Astrocyte of the cerebellum (primary cell): ENCODE measurements around the gene AGAP2.

Experiments used
- DNase-seq: peaks from one replicate; pipeline ENCODE4 v3.0.0-alpha.2; 2011; ENCODE audit warnings: low read depth
- H3K4me3 ChIP-seq: 2 replicates; pipeline ENCODE4 v1.5.1; 2011; ENCODE audit warnings: mild to moderate bottlenecking, low read depth, low read length, moderate library complexity
- in situ Hi-C: cut with HindIII; loops from 2 replicates; pipeline ENCODE4 v1.10.0; 2017; ENCODE audit warnings: low sequenced_read_pairs
- TF ChIP-seq, protein P1 (sequence below): IDR thresholded peaks from 2 replicates; pipeline ENCODE4 v1.5.1; 2012; ENCODE audit warnings: low read length, low read depth, moderate library complexity, mild to moderate bottlenecking; ENCODE audit errors: missing control alignments

The AGAP2 gene

DNA sequence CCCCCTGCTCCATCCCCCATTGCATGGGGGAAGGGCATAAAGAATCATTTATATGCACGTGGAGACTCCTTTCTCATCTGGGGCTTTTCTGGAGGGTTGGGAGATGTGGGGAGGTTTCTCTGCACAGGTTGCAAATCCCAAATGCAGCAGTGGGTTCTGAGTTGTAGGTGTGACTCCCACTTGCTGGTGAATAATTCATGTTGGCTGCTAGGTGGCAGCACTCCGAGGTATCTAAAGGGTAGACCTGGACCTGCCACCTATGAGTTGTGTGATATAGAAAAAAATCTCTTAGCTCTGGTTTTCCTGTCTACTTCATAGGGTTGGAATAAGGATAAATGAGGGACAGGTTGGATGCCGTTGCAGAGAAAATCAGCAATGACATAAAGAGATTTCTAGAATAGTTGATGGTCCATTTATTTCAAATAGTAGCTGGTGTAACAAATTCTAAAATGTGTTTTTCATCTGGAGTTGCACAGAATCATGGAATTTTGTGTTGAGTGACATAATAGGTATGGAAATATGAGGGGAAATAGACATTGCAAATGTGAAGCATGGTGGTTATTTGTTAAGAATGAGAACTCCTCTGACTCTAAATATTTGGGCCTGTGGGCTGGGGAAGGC, 20.9 kb upstream of the AGAP2 start:
- DNase-seq, result no peak
- in situ Hi-C loops, result loop anchor here (5.0 kb wide), 1 partner anchor 58 kb away; the partner anchor contains the start of gene AVIL
- H3K4me3 ChIP-seq, result no peak overlapping the region
- TF ChIP-seq, protein P1, sequence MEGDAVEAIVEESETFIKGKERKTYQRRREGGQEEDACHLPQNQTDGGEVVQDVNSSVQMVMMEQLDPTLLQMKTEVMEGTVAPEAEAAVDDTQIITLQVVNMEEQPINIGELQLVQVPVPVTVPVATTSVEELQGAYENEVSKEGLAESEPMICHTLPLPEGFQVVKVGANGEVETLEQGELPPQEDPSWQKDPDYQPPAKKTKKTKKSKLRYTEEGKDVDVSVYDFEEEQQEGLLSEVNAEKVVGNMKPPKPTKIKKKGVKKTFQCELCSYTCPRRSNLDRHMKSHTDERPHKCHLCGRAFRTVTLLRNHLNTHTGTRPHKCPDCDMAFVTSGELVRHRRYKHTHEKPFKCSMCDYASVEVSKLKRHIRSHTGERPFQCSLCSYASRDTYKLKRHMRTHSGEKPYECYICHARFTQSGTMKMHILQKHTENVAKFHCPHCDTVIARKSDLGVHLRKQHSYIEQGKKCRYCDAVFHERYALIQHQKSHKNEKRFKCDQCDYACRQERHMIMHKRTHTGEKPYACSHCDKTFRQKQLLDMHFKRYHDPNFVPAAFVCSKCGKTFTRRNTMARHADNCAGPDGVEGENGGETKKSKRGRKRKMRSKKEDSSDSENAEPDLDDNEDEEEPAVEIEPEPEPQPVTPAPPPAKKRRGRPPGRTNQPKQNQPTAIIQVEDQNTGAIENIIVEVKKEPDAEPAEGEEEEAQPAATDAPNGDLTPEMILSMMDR, result peak; percentile 51

DNA sequence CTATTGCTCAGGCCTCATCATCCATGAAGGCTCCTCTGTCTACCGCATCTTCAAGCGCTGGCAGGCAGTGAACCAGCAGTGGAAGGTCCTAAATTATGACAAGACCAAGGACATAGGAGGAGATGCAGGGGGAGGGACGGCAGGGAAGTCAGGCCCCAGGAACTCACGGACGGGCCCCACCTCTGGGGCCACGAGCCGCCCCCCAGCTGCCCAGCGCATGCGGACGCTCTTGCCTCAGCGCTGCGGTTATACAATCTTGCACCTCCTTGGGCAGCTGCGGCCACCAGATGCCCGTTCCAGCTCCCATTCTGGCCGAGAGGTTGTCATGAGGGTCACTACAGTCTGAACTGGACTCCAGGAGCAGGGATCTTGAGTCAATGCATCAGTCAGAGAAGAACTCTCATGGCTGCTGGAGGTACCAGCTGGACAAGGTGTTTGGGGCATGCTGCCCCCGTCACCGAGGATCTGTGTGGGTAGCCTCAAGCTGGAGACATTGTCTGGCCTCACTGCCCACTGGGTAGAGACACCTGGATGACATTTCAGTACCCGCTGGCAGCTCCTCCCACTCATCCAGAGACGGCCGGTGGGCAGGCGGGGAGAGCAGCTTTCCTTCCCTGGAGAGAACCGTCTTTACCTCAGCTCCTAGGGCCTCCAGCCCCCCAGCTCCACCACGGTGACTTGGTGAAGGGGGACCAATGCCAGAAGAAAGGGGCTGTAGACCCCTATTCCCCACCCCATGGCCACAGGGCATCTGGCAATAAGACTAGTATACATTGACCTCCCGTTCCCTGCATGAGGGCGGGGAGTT, 20.2 kb upstream of the AGAP2 start:
- no peak for DNase-seq
- TF ChIP-seq, protein P1, result no peak
- H3K4me3 ChIP-seq, result no peak overlapping the region
- in situ Hi-C loops, result loop anchor here (5.0 kb wide), 1 partner anchor 59 kb away; the partner anchor contains the start of gene AVIL

DNA sequence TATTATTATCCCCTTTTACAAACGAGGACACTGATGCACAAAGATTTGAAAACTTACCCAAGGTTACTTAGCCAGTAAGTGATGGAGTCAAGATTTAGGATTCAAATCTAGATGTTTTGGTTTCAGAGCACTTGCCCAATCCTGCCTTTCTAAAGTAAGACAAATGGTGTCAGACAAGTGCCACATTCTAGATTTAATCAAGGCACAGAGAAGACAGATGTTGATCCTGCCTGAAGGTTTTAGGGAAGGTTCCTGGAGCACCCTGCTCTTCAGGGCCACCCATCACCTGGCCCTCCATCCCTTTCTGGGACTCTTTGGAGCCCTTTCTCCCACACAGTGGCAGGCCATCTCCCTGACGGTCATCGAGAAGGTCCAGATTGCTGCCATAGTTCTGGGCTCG, 19.2 kb upstream of the AGAP2 start:
- DNase-seq, result no peak
- TF ChIP-seq, protein P1, result no peak
- no peak overlapping the region for H3K4me3 ChIP-seq
- in situ Hi-C loops, result loop anchor here (5.0 kb wide), 1 partner anchor 60 kb away; the partner anchor contains the start of gene AVIL

DNA sequence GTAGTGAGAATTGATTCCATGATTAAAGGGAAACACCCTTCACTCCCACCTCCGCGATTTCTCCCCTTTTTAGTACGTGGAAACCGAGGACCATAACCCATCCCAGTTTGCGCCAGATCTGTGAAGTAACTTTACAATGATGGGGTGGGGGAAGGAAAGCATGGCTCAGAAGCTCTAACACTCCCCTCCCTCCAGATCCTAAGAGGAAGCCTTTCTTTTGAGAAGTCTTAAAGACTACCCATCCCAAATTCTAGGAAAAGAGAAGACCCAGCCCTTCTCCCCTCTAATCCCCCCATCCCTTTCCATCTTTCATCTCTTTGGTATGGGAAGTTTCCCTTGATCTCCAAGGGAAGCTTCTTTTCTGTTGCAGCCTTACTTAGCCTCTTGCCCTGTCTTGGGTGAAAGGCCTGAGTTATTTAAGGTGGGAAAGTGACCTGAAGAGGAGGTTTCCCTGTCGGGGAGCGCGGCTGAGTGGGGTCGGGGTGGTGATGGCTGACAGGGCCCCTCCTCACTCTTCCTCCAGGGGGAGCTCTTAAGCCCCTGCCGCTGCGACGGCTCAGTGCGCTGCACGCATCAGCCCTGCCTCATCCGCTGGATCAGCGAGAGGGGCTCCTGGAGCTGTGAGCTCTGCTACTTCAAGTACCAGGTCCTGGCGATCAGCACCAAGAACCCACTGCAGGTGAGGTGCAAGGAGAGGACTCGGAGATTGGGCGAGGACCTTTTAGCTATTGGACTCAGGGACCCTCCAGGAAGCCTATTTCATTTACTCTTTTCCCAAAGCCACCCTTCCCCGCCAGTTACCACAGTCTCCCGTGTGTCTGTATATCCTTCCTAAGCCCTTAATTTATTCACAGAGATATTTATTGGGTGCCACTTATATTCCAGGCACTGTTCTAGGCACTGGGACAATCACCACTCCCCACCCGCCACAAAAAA, 18.1 kb upstream of the AGAP2 start:
- no peak for DNase-seq
- TF ChIP-seq, protein P1, result peak; percentile 76
- in situ Hi-C loops, result loop anchor here (5.0 kb wide), 1 partner anchor 61 kb away; the partner anchor contains the start of gene AVIL
- H3K4me3 ChIP-seq, result peak overlapping the region; percentile 55

DNA sequence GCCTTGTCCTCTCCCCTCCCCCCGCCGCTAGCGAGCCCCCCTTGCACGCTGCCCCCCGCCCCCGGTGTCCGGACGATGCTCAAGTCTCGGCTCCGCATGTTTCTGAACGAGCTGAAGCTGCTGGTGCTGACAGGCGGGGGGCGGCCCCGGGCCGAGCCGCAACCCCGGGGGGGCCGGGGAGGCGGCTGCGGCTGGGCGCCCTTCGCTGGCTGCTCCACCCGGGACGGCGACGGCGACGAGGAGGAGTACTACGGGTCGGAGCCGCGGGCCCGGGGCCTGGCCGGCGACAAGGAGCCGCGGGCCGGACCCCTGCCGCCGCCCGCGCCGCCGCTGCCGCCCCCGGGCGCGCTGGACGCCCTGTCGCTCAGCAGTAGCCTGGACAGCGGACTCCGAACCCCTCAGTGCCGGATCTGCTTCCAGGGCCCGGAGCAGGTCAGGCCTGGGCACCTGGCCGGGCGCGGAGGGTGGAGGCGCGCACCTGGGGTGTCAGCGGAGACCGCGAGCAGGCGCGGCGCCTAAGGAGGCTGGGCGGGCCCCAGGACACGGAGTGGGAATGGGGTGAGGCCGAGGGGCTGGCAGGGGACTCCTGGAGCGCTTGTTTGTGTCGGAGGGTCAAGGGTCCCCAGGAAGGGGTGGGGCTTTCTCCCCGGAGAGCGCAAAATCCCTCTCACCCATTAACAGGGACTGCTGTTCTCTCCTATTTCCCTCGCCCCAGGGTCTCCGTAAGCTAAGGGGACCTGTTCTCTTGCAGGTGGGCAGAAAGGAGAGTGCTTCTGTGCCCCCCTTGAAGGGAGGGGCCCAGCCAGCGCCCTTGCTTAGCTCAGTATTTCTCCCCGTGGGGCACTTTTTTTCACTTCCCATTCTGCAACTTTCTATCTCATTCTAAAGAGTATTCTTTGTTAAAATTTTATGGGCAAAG, 17.2 kb upstream of the AGAP2 start:
- DNase-seq, result no peak
- in situ Hi-C loops, result loop anchor here (5.0 kb wide), 1 partner anchor 62 kb away; the partner anchor contains the start of gene AVIL
- TF ChIP-seq, protein P1, result no peak
- H3K4me3 ChIP-seq, result peak overlapping the region; percentile 55
